Pancreas (tissue), 10 donors: ENCODE results near the gene ST6GALNAC6. TPM values are rescaled to one million over a fixed set of nuclear protein-coding genes. Genes with fewer than 3 reads are reported as not detected.

Experiments
- ATAC-seq, 4 donors: fragments of 200-7000 bp; cut with Tn5 transposase; one replicate each; pipeline versions ENCODE4 v1.8.0 to v1.9.1; 2020; ENCODE audit warnings: mild to moderate bottlenecking in 4 of 4, moderate library complexity in 4 of 4
- DNase-seq, 6 donors: peaks; one replicate each; pipeline ENCODE4 v3.0.0-alpha.2; 2020
- FAIRE-seq: peaks from 2 replicates; lab custom pipeline; 2012; peaks lifted over from hg19 to GRCh38; lab: Jason Lieb, UNC
- H3K27ac ChIP-seq, 4 donors: fragments of 200-600 bp; sonication (generic); 1 replicate in 3 of 4; 2 replicates in 1 of 4; pipeline versions ENCODE4 v1.5.0 to v1.8.0; 2020
- H3K27me3 ChIP-seq, 4 donors: fragments of 200-600 bp; one replicate each; pipeline ENCODE4 v1.8.0; 2021
- H3K36me3 ChIP-seq, 3 donors: fragments of 200-600 bp; sonication (generic) in 1 of 3; one replicate each; pipeline versions ENCODE4 v1.5.0 to v1.8.0; 2020 to 2021
- H3K4me1 ChIP-seq, 3 donors: fragments of 200-600 bp; one replicate each; pipeline ENCODE4 v1.8.0; 2021
- H3K4me3 ChIP-seq, 4 donors: fragments of 200-600 bp; sonication (generic) in 2 of 4; one replicate each; pipeline versions ENCODE4 v1.5.0 to v1.8.0; 2020 to 2021
- H3K9me3 ChIP-seq, 4 donors: fragments of 200-600 bp; one replicate each; pipeline ENCODE4 v1.8.0; 2021
- WGBS, 2 donors: extraction: QIAGEN DNeasy Blood & Tissue Kit; methylation state at CpG; one replicate each; pipeline ENCODE4 v1.1.7; 2013; 5-methylcytosine and 5-hydroxymethylcytosine counted together
- intact Hi-C, 3 donors: fragments of 100-400 bp; cut with DNase I; formaldehyde crosslinking; loops; one replicate each; pipeline versions ENCODE4 v1.11.1 to v1.14.2; 2022
- polyA plus RNA-seq, 2 donors: library from polyadenylated mRNA; stranded (reverse); fragments of 200-250 nt; gene quantifications; one replicate each; pipeline ENCODE4 v1.2.3, GENCODE V29; 2013
- total RNA-seq, 6 donors: library from RNA; stranded (reverse); fragmentation: NEBNext Ultra II Directional in 4 of 6; extraction: Animal tissue kit (Norgen Biotek cat#: 25700) in 4 of 6; gene quantifications; one replicate each; pipeline versions ENCODE4 v1.2.1 to v1.2.4, GENCODE V29; 2021 to 2023
- TF ChIP-seq, protein P1 (sequence below), 4 donors: fragments of 200-600 bp; sonication (generic) in 3 of 4; IDR thresholded peaks; one replicate each; pipeline versions ENCODE4 v1.5.0 to v1.8.0; 2021; ENCODE audit warnings: antibody characterized with exemption in 4 of 4
- donor health status: healthy with polysubstance abuse.
- donor health status: DM: no; HTN: no; CAD: no; lungs with moderate emphysema.
- donor health status: DM: no; HTN: no; CAD: no.
- donor health status: control.
- donor health status: control.
- donor health status: Bipolar disorder and iron deficiency.
- donor health status: DM: yes; HTN: yes; CAD: no.
- donor health status: DM: no; HTN: no; CAD: no.
- donor health status: DM: no; HTN: no; CAD: no.
- donor health status: DM: yes; HTN: yes; CAD: no.

The ST6GALNAC6 gene, protein sequence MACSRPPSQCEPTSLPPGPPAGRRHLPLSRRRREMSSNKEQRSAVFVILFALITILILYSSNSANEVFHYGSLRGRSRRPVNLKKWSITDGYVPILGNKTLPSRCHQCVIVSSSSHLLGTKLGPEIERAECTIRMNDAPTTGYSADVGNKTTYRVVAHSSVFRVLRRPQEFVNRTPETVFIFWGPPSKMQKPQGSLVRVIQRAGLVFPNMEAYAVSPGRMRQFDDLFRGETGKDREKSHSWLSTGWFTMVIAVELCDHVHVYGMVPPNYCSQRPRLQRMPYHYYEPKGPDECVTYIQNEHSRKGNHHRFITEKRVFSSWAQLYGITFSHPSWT
- 10 to 100 TPM; 20.7 to 31.1 (median 26.0) TPM for total RNA-seq
- 10 to 100 TPM; 30.6 to 35.7 TPM for polyA plus RNA-seq

- intact Hi-C loops, result no loop called here
- H3K4me1 ChIP-seq, result peaks cover 13 to 33% (median 22%) of the 10 kb centered on the region in 3 donors
- H3K36me3 ChIP-seq, result peaks cover 0 to 20% (median 3%) of the 10 kb centered on the region in 3 donors
- DNase-seq (peak; percentile 60 to 90 (median 76)), FAIRE-seq (no peak), ATAC-seq (peak; percentile 70 to 80 (median 75))
- TF ChIP-seq, protein P1, sequence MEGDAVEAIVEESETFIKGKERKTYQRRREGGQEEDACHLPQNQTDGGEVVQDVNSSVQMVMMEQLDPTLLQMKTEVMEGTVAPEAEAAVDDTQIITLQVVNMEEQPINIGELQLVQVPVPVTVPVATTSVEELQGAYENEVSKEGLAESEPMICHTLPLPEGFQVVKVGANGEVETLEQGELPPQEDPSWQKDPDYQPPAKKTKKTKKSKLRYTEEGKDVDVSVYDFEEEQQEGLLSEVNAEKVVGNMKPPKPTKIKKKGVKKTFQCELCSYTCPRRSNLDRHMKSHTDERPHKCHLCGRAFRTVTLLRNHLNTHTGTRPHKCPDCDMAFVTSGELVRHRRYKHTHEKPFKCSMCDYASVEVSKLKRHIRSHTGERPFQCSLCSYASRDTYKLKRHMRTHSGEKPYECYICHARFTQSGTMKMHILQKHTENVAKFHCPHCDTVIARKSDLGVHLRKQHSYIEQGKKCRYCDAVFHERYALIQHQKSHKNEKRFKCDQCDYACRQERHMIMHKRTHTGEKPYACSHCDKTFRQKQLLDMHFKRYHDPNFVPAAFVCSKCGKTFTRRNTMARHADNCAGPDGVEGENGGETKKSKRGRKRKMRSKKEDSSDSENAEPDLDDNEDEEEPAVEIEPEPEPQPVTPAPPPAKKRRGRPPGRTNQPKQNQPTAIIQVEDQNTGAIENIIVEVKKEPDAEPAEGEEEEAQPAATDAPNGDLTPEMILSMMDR (IDR thresholded peaks at IDR 0.05), result no peak
- H3K9me3 ChIP-seq, result no peaks in the 10 kb centered on the region
- peak within 1 kb of the TSS; percentile 31 to 84 (median 76) for H3K27ac ChIP-seq
- H3K27me3 ChIP-seq, result no peaks in the 10 kb centered on the region
- H3K4me3 ChIP-seq, result peak within 1 kb of the TSS; percentile 76 to 96 (median 89)
- 1% methylated on average over 25 to 88 of the region's 89 CpGs for WGBS, 2 donors
These were observed at the start of gene ST6GALNAC6 for GRCh38 chr9:127899128-127899943. TSS of gene ST6GALNAC6 (minus strand) at chr9:127899603. CDS start at chr9:127897981, 1,622 bp downstream.

DNA sequence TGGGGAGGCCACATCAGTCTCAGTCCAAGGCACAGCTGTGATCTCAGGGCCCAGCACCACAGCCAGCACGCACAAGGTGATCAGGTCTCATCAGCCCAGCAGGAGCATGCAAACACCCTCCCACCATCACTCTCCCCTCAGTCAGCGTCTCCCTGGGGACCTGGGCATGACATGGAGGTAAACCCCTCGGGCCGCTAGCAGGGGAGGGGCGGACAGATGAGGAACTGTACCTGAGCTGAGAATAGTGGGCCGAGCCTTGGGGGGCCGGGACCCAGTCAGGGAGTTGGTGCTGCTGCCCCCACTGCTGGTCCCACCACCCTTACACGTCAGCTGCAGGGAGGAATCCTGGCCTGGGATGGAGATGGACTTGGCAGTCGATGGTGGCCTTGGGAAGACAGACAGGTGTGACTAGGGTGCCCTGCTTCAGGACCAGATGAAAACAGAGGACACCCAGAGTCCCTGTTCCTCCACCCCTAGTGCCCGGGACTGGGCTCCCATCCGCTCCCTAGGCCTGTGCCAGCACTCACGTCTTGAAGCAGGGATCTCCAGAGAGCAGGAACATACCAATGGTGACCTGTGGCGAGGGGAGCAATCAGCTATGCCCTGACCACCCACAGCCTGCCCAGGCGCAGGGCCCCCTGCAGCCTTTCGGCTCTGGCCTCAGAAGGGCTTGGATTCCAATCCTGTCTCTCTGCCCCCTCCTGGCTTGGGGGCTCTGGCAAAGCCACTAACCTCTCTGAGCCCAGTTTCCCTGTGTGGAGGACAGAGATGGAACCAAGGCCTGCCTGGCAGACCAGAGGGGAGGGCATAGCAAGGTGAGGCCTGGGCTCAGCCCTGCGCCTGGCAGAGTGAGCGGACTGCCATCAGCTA, 48.7 kb upstream of the ST6GALNAC6 start:
- TF ChIP-seq, protein P1 (IDR thresholded peaks at IDR 0.05), result no peak
- no peak for FAIRE-seq
- Histone ChIP-seq H3K4me1 (peaks cover 15 to 29% (median 24%) of the 10 kb centered on the region in 3 donors), H3K4me3 (no peak overlapping the region), H3K9me3 (no peaks in the 10 kb centered on the region), H3K27me3 (no peaks in the 10 kb centered on the region), H3K27ac (no peak overlapping the region), H3K36me3 (peaks cover 3 to 23% (median 9%) of the 10 kb centered on the region in 3 donors)
- peak in 2 of 6 donors; percentile 36 to 69 for DNase-seq
- no peak for ATAC-seq
- intact Hi-C loops, result no loop called here
- WGBS, 2 donors, result 73 to 76% methylated on average over 17 of the region's 17 CpGs

DNA sequence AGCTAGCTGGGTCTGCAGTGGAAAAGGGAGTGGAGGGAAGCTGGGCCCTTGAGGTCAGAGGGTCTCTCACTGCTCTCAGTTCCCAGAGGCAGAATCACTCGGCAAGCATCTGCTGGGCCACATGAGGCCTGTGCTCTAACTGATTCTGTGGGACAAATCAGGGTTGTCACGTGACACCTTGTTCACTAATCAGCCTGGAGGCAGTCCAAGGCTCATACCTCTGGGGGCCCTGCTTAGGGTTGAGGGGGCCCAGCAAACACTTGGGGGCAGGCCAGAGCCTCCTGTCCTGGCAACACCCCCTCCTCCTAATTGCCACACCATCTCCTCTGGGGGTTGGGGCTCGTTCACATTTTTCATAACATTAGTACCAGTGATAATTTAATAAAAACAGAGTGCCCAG, 47.3 kb upstream of the ST6GALNAC6 start:
- Histone ChIP-seq H3K4me1 (peaks cover 15 to 21% (median 20%) of the 10 kb centered on the region in 3 donors), H3K36me3 (peaks cover 3 to 36% (median 13%) of the 10 kb centered on the region in 3 donors), H3K4me3 (no peak overlapping the region), H3K27me3 (no peaks in the 10 kb centered on the region), H3K27ac (no peak overlapping the region), H3K9me3 (no peaks in the 10 kb centered on the region)
- WGBS, 2 donors, result 56 to 71% methylated on average over 3 of the region's 3 CpGs
- TF ChIP-seq, protein P1 (IDR thresholded peaks at IDR 0.05), result no peak
- ATAC-seq (no peak), DNase-seq (peak in 2 of 6 donors; percentile 23 to 34), FAIRE-seq (no peak)
- intact Hi-C loops, result no loop called here

DNA sequence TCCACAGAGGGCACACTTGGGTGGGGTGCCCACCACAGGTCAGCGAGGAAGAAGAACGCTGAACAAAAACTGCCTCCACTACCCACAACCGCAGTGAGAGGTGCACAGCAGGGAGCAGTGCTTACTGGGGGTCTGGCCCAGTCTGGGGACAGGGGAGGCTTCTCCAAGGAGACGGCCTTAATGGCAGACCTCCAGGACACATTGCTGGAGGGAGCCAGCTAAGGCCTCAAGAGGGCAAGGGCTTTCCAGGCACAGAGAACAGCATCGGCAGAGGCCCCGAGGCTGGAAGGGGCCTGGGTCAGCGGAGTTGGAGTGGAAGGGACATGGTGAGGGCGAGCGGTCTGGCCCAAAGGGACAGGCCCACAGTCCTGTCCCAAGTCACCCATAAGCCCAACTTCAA, 46.5 kb upstream of the ST6GALNAC6 start:
- H3K27me3 ChIP-seq, result no peaks in the 10 kb centered on the region
- WGBS, 2 donors, result 88 to 93% methylated on average over 9 of the region's 9 CpGs
- H3K27ac ChIP-seq, result no peak overlapping the region
- no peaks in the 10 kb centered on the region for H3K9me3 ChIP-seq
- no peak for ATAC-seq
- peaks cover 3 to 36% (median 13%) of the 10 kb centered on the region in 3 donors for H3K36me3 ChIP-seq
- intact Hi-C loops, result no loop called here
- no peak overlapping the region for H3K4me3 ChIP-seq
- peaks cover 11 to 15% (median 14%) of the 10 kb centered on the region in 3 donors for H3K4me1 ChIP-seq
- FAIRE-seq, result no peak
- DNase-seq, result peak in 2 of 6 donors; percentile 32 to 53
- TF ChIP-seq, protein P1 (IDR thresholded peaks at IDR 0.05), result no peak
